Thoracic aorta (tissue), 2 donors: ENCODE results near the gene DUSP7. TPM values are rescaled to one million over a fixed set of nuclear protein-coding genes. Genes with fewer than 3 reads are reported as not detected.

ENCODE experiments used
- ATAC-seq: fragments of 150-250 bp; one replicate; pipeline ENCODE4 v1.8.0; 2017; ENCODE audit warnings: low read depth; ENCODE audit not compliant: insufficient number of reproducible peaks, low FRiP score
- DNase-seq: peaks from one replicate; pipeline ENCODE4 v3.0.0-alpha.2; 2020; ENCODE audit warnings: low spot score
- H3K27ac ChIP-seq, 2 donors: fragments of 200-600 bp; sonication (generic); 1 replicate in 1 of 2; 2 replicates in 1 of 2; pipeline ENCODE4 v1.5.1; 2016; ENCODE audit warnings: mild to moderate bottlenecking in 2 of 2, moderate library complexity in 2 of 2
- H3K27me3 ChIP-seq: fragments of 200-600 bp; sonication (generic); replicated peaks from 2 replicates; pipeline ENCODE4 v1.6.0; 2016; ENCODE audit warnings: mild to moderate bottlenecking; ENCODE audit not compliant: insufficient read depth
- H3K36me3 ChIP-seq: fragments of 200-600 bp; sonication (generic); one replicate; pipeline ENCODE4 v1.5.1; 2016
- H3K4me1 ChIP-seq, 2 donors: fragments of 200-600 bp; sonication (generic); 1 replicate in 1 of 2; 2 replicates in 1 of 2; pipeline versions ENCODE4 v1.5.1 to v1.6.0; 2016; ENCODE audit warnings: low read depth in 2 of 2, mild to moderate bottlenecking in 1 of 2; ENCODE audit not compliant: control insufficient read depth in 1 of 2
- H3K4me3 ChIP-seq: fragments of 200-600 bp; sonication (generic); 2 replicates; pipeline ENCODE4 v1.5.1; 2016; ENCODE audit warnings: mild to moderate bottlenecking
- H3K9me3 ChIP-seq: fragments of 200-600 bp; sonication (generic); 2 replicates; pipeline ENCODE4 v1.5.1; 2016
- total RNA-seq, 2 donors: library from RNA; depleted of rRNA; stranded (reverse); fragments of >200 nt; gene quantifications; one replicate each; pipeline versions ENCODE4 v1.1.0 to v1.2.3, GENCODE V29; 2016
- TF ChIP-seq, protein P1 (sequence below): fragments of 200-600 bp; sonication (generic); IDR thresholded peaks from one replicate; pipeline ENCODE4 v1.5.1; 2019; ENCODE audit warnings: antibody characterized with exemption

DUSP7 gene
- total RNA-seq, 2 donors from 2014 or later = 41.1 to 42.2 TPM

DNA sequence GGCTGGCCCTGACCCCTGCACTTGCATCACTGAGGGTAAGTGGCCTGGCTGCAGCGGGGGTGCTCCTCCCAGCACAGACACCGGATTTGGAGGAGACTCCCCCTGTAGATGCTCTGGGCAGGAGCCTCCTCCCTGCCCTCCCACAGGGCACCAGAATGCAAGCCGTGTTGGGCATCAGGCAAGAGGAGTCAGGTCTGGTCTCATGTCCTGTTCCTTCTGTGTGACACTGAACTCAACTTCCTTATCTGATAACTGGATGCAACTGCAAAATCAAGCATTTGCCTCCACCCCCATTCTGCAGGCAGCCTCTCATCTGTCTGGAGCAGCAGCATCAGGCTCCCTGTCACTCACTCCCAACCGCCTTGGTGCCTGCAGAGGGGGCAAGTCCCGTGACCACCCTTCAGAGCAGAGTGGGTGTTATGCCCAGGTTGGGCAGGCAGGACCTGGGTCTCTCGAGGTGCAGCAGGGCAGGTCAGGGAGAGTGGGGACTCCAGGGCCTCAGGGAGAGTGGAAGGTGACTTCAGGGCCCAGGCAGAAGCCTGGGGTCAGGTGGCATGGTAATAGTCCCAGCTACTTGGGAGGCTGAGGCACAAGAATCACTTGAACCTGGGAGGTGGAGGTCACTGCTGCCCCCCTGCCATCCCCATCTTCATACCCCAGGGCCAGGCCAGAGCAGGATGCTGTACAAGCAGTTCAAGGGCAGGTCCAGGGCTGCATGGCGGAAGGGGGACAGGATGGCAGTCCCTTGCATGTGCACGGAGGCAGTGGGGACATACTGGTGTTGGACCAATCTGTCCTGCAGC lies 50.2 kb downstream of the DUSP7 start:
- peak overlapping the region; percentile 30 for H3K4me3 ChIP-seq
- H3K27ac ChIP-seq = no peak overlapping the region
- TF ChIP-seq, protein P1, sequence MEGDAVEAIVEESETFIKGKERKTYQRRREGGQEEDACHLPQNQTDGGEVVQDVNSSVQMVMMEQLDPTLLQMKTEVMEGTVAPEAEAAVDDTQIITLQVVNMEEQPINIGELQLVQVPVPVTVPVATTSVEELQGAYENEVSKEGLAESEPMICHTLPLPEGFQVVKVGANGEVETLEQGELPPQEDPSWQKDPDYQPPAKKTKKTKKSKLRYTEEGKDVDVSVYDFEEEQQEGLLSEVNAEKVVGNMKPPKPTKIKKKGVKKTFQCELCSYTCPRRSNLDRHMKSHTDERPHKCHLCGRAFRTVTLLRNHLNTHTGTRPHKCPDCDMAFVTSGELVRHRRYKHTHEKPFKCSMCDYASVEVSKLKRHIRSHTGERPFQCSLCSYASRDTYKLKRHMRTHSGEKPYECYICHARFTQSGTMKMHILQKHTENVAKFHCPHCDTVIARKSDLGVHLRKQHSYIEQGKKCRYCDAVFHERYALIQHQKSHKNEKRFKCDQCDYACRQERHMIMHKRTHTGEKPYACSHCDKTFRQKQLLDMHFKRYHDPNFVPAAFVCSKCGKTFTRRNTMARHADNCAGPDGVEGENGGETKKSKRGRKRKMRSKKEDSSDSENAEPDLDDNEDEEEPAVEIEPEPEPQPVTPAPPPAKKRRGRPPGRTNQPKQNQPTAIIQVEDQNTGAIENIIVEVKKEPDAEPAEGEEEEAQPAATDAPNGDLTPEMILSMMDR = no peak
- ATAC-seq (no peak), DNase-seq (no peak)
- H3K36me3 ChIP-seq = no peaks in the 10 kb centered on the region
- peaks cover 9 to 22% of the 10 kb centered on the region in 2 donors for H3K4me1 ChIP-seq
- no peaks in the 10 kb centered on the region for H3K27me3 ChIP-seq
- H3K9me3 ChIP-seq = no peaks in the 10 kb centered on the region

DNA sequence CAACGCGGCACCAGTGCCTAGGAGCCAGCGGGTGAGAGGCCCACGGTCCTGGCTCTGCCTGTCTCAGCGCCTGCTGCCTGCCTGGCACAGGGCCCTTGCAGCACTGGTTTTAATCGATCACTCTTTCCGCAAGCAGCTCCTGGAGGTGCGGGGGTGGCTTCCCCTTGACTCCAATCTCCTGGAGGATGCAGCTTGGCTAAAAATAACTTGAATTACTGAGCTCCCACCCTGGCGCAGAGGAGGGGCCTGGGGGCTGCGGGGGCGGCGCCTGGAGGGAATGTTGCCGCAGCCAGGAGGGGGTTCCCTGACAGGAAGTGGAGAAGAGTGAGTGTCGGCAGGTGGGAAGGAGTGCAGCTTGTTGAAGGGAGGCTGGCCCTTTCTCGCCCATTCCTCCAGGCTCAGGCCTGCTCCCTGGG lies 50.8 kb downstream of the DUSP7 start:
- TF ChIP-seq, protein P1 = no peak
- DNase-seq = no peak
- Histone ChIP-seq H3K4me1 (peaks cover 9 to 22% of the 10 kb centered on the region in 2 donors), H3K27me3 (no peaks in the 10 kb centered on the region), H3K36me3 (no peaks in the 10 kb centered on the region), H3K27ac (peak overlapping the region in 1 of 2 donors; percentile 10), H3K4me3 (peak overlapping the region; percentile 30), H3K9me3 (no peaks in the 10 kb centered on the region)
- no peak for ATAC-seq

DNA sequence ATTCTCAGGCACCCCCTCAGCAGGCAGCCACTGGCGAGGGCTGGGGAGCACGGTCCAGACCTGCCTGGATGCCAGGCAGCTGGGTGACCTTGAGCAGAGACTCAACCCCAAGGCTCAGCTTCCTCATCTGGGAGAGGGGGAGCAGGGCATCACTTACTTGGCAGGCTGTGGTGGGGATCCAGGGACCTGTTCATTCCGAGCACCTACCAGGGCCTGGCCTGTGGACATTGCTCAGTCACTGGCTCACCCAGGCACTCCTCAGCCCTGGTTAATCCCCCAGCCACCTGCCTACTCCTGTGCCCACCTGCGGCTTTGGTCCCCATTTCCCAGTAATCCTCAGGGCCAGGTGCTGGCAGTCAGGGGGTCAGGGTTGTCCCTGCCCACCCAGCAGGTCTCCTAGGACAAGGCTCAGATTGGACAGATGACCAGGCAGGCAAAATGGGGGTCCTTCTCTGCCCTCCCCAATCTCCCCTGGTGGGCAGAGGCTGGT lies 51.4 kb downstream of the DUSP7 start:
- TF ChIP-seq, protein P1 = no peak
- Histone ChIP-seq H3K4me1 (peaks cover 9 to 22% of the 10 kb centered on the region in 2 donors), H3K27me3 (no peaks in the 10 kb centered on the region), H3K27ac (no peak overlapping the region), H3K36me3 (no peaks in the 10 kb centered on the region), H3K4me3 (no peak overlapping the region), H3K9me3 (no peaks in the 10 kb centered on the region)
- DNase-seq (no peak), ATAC-seq (no peak)

DNA sequence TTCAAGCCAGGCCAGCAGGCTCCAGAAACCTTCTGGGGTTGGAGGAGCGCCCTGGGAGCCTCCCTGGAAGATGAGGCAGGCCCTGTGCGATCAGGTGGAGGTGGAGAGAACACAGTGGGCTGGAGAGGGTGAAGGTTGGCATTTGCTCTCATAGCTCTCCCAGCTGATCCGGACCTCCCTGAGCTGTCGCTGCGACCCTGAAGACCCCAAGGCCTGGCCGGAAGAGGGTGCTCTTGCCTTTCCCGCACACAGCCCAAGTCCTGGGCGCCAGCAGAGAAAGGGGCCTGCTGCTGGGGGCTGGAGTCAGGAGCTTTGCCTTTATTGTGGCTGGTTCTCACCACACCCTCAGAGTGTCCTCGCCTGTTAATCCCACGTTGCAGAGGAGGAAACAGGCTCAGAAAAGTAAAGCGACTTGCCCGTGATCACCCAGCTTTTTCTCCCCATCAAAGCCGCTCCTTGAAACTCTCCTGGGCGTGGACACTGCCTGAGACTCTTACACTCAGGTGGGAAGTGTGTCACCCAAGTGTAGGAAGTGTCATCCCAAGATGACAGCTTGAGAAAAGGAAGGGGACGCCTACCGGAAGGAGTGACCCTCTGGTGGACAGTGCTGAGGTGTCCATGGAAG lies 52.1 kb downstream of the DUSP7 start:
- H3K4me1 ChIP-seq = peaks cover 9 to 22% of the 10 kb centered on the region in 2 donors
- ATAC-seq (no peak), DNase-seq (no peak)
- H3K4me3 ChIP-seq = no peak overlapping the region
- no peaks in the 10 kb centered on the region for H3K36me3 ChIP-seq
- H3K9me3 ChIP-seq = no peaks in the 10 kb centered on the region
- no peak overlapping the region for H3K27ac ChIP-seq
- TF ChIP-seq, protein P1 = peak; percentile 45
- no peaks in the 10 kb centered on the region for H3K27me3 ChIP-seq

DNA sequence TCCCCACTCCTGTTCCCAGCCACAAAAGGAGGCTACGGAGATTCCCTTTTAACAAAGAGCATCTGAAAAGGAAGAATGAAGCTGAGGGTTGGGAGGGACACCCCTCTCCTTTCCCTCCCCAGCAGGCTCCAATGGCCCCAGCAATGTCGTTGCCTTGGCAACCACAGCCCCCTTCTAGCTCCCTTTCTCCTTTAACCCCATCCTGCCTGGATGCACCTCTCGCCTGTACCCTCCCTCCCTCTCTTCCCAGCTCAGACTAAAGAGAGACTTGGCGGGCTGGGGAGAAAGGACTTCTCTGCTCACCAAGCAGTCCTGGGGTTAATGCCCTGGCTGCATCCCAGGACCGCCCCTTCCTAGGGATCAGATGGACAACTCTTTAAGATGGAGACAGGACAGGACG lies 53.6 kb downstream of the DUSP7 start:
- Histone ChIP-seq H3K4me1 (peaks cover 9 to 22% of the 10 kb centered on the region in 2 donors), H3K27ac (no peak overlapping the region), H3K36me3 (no peaks in the 10 kb centered on the region), H3K27me3 (no peaks in the 10 kb centered on the region), H3K4me3 (no peak overlapping the region), H3K9me3 (no peaks in the 10 kb centered on the region)
- no peak for DNase-seq
- no peak for ATAC-seq
- TF ChIP-seq, protein P1 = no peak
